ENCODE data around the gene ABTB2. TPM values are rescaled to one million over a fixed set of nuclear protein-coding genes. Genes with fewer than 3 reads are reported as not detected.

Gene ABTB2
- total RNA-seq, 2 experiments from 2014 or later: 1.2 TPM

GRCh38 chr11:34331329-34331728, 26.5 kb downstream of the ABTB2 start:
- POLR2A ChIA-PET: no interaction called here
- intact Hi-C loops (cut with DNase I, micrococcal nuclease): no loop called here
- no peak overlapping the region for H3K27ac Mint-ChIP-seq
- no peak overlapping the region for H3K4me3 Mint-ChIP-seq
- H3K36me3 Mint-ChIP-seq (ENCODE audit: low read depth): no peaks in the 10 kb centered on the region
- peaks cover 18% of the 10 kb centered on the region for H3K4me1 Mint-ChIP-seq
- H3K9me3 Mint-ChIP-seq (ENCODE audit: low read depth): no peaks in the 10 kb centered on the region
- DNase-seq: no peak
- peaks cover 13% of the 10 kb centered on the region for H3K27me3 Mint-ChIP-seq
- ATAC-seq: peak; percentile 30
- CTCF ChIA-PET: no interaction called here

- DNase-seq (no peak), ATAC-seq (no peak)
- Mint-ChIP-seq H3K4me3 (no peak overlapping the region), H3K27ac (no peak overlapping the region), H3K36me3 (ENCODE audit: low read depth) (no peaks in the 10 kb centered on the region), H3K4me1 (peaks cover 17% of the 10 kb centered on the region), H3K27me3 (peaks cover 13% of the 10 kb centered on the region), H3K9me3 (ENCODE audit: low read depth) (no peaks in the 10 kb centered on the region)
- POLR2A ChIA-PET: no interaction called here
- intact Hi-C loops (cut with DNase I, micrococcal nuclease): no loop called here
- CTCF ChIA-PET: no interaction called here
Observed at GRCh38 chr11:34330653-34331052, 27.2 kb downstream of the ABTB2 start.

DNA sequence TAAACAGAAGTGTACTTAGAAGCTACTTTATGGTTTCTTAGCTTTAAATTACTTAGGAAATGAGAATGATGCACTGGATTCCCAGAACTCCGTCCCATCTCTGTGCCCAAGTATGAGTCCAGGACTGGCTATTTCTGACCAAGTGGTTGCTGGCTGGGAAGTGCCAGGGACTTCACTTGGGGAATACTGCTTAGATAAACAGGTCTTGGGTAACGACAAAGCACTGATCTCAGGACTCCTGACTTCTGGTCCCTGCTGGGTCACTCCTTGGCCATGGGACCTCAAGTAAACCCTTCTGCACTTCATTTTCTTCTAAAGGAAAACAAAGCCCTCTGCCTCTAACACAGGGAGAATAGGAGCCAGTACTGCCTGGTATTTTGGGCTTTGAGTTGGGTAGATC, 27.9 kb downstream of the ABTB2 start:
- CTCF ChIA-PET: no interaction called here
- Mint-ChIP-seq H3K36me3 (ENCODE audit: low read depth) (no peaks in the 10 kb centered on the region), H3K4me3 (no peak overlapping the region), H3K27me3 (peaks cover 13% of the 10 kb centered on the region), H3K27ac (no peak overlapping the region), H3K9me3 (ENCODE audit: low read depth) (no peaks in the 10 kb centered on the region), H3K4me1 (peaks cover 9% of the 10 kb centered on the region)
- DNase-seq (no peak), ATAC-seq (no peak)
- POLR2A ChIA-PET: no interaction called here
- intact Hi-C loops (cut with DNase I, micrococcal nuclease): no loop called here

GRCh38 chr11:34328632-34328910, 29.2 kb downstream of the ABTB2 start:
- DNase-seq: no peak
- Mint-ChIP-seq H3K36me3 (ENCODE audit: low read depth) (no peaks in the 10 kb centered on the region), H3K27me3 (peaks cover 13% of the 10 kb centered on the region), H3K4me1 (no peaks in the 10 kb centered on the region), H3K4me3 (no peak overlapping the region), H3K27ac (no peak overlapping the region), H3K9me3 (ENCODE audit: low read depth) (no peaks in the 10 kb centered on the region)
- CTCF ChIA-PET: no interaction called here
- intact Hi-C loops (cut with DNase I, micrococcal nuclease): no loop called here
- no peak for ATAC-seq
- POLR2A ChIA-PET: no interaction called here

GRCh38 chr11:34327804-34328631, 29.8 kb downstream of the ABTB2 start:
- ChIA-PET POLR2A (no interaction called here), CTCF (no interaction called here)
- Mint-ChIP-seq H3K27me3 (peaks cover 11% of the 10 kb centered on the region), H3K27ac (no peak overlapping the region), H3K4me3 (no peak overlapping the region), H3K4me1 (no peaks in the 10 kb centered on the region), H3K36me3 (ENCODE audit: low read depth) (no peaks in the 10 kb centered on the region), H3K9me3 (ENCODE audit: low read depth) (no peaks in the 10 kb centered on the region)
- intact Hi-C loops (cut with DNase I, micrococcal nuclease): no loop called here
- ATAC-seq: no peak
- DNase-seq: no peak

DNA sequence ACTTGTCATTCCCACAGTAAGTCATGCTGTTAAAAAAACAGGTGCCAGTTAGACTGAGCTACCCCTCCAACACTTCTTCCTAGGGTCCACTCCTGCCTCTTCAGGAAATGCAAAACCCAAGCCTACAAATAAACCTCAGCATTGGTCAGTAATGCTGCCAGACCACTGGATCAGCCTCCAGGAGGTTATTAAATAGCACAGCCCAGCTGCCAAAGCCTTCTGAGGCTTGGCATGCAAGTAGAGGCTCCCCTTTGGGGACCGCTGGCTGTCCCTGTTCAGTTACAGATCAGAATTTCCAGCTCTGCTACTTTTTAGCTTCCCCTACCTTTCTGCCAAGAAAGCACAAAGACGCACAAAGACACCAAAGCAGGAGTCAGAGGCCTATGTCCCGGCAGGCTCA, 33.3 kb downstream of the ABTB2 start:
- Mint-ChIP-seq H3K36me3 (ENCODE audit: low read depth) (no peaks in the 10 kb centered on the region), H3K4me3 (no peak overlapping the region), H3K9me3 (ENCODE audit: low read depth) (no peaks in the 10 kb centered on the region), H3K27me3 (no peaks in the 10 kb centered on the region), H3K4me1 (no peaks in the 10 kb centered on the region), H3K27ac (no peak overlapping the region)
- DNase-seq: no peak
- ChIA-PET POLR2A (no interaction called here), CTCF (no interaction called here)
- no peak for ATAC-seq
- intact Hi-C loops (cut with DNase I, micrococcal nuclease): no loop called here

DNA sequence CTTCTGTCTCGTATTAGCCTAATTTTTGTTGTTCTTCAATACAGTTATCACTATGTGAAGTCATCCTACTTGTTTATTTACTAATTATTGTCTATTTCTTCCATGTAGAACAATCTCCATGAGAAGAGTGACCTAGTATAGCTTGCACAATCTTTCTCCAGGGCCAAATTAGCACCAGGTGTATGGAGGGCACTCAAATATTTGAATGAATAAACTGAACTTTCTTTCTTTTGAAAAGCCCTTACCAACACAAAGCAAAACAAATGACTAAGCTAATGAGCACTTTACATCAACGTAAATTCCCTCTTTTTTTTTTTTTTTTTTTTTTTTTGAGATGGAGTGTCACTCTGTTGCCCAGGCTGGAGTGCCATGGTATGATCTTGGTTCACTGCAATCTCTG, 34.2 kb downstream of the ABTB2 start:
- ATAC-seq: no peak
- CTCF ChIA-PET: no interaction called here
- H3K27ac Mint-ChIP-seq: no peak overlapping the region
- H3K36me3 Mint-ChIP-seq (ENCODE audit: low read depth): no peaks in the 10 kb centered on the region
- no peak overlapping the region for H3K4me3 Mint-ChIP-seq
- H3K27me3 Mint-ChIP-seq: no peaks in the 10 kb centered on the region
- H3K9me3 Mint-ChIP-seq (ENCODE audit: low read depth): no peaks in the 10 kb centered on the region
- DNase-seq: no peak
- intact Hi-C loops (cut with DNase I, micrococcal nuclease): no loop called here
- POLR2A ChIA-PET: no interaction called here
- no peaks in the 10 kb centered on the region for H3K4me1 Mint-ChIP-seq

DNA sequence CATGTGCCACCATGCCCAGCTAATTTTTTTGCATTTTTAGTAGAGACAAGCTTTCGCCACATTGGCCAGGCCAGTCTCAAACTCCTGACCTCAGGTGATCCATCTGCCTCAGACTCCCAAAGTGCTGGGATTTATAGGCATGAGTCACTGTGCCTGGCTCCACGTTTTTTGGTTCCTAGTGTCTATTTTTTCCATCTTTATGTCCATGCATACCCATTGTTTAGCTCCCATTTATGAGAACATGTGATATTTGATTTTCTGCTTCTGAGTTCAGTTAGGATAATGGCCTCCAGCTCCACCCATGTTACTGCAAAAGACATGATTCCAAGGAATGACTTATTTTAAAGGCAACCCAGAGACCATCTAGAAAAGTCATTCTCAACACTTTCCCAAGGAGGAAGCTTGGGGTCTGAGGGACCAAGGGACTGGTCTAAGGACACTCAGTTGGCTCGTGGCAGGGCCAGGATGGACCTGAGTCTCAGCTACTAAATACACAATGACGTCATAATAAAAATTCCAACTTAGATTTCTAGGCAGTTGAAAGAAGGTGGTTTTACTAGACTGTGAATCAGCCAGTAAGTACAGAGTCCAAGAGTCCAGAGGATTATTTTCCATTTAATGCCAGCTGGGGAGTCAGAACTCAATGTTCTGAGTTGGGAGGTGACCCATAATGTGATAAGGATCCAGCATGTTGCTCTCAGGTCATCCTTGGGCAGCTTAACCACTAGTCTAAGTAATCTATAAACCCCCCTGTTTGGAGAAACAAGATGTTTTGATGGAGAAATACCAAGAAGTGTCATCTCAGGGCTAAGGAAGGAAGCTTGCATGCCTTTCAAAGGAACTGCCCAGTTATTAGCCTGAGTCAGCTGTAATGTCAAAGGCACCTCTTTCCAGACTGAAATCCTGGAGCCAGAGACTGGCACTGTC, 39.4 kb downstream of the ABTB2 start:
- no peaks in the 10 kb centered on the region for H3K36me3 Mint-ChIP-seq (ENCODE audit: low read depth)
- DNase-seq (no peak), ATAC-seq (no peak)
- ChIA-PET POLR2A (no interaction called here), CTCF (interaction anchor here (0.9 to 1.1 kb wide), 3 partner anchors 20 to 487 kb away, joined by 3 read pairs; no protein-coding TSS in a partner anchor)
- H3K4me1 Mint-ChIP-seq: peaks cover under 1% of the 10 kb centered on the region
- no peak overlapping the region for H3K4me3 Mint-ChIP-seq
- H3K27me3 Mint-ChIP-seq: no peaks in the 10 kb centered on the region
- intact Hi-C loops (cut with DNase I, micrococcal nuclease): no loop called here
- no peak overlapping the region for H3K27ac Mint-ChIP-seq
- no peaks in the 10 kb centered on the region for H3K9me3 Mint-ChIP-seq (ENCODE audit: low read depth)

DNA sequence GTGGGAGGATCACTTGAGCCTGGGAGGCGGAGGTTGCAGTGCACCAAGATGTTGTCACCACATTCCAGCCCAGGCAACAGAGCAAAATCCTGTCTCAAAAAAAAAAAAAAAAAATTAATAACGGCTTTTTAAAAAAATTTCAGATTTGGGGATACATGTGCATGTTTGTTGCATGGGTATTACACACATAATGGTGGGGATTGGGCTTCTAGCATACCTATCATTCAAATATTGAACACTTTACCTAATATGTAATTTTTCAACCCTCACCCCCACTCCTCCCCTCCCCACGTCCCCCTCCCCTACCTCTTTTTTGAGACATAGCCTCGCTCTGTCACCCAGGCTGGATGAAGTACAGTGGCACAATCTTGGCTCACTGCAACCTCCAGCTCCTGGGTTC, 40.1 kb downstream of the ABTB2 start:
- Mint-ChIP-seq H3K4me1 (peaks cover 4% of the 10 kb centered on the region), H3K27ac (no peak overlapping the region), H3K27me3 (no peaks in the 10 kb centered on the region), H3K4me3 (no peak overlapping the region), H3K9me3 (ENCODE audit: low read depth) (no peaks in the 10 kb centered on the region), H3K36me3 (ENCODE audit: low read depth) (no peaks in the 10 kb centered on the region)
- ChIA-PET CTCF (interaction anchor here (0.9 to 1.1 kb wide), 2 partner anchors 19 to 487 kb away, joined by 3 read pairs; no protein-coding TSS in a partner anchor), POLR2A (no interaction called here)
- DNase-seq: no peak
- intact Hi-C loops (cut with DNase I, micrococcal nuclease): no loop called here
- ATAC-seq: no peak

DNA sequence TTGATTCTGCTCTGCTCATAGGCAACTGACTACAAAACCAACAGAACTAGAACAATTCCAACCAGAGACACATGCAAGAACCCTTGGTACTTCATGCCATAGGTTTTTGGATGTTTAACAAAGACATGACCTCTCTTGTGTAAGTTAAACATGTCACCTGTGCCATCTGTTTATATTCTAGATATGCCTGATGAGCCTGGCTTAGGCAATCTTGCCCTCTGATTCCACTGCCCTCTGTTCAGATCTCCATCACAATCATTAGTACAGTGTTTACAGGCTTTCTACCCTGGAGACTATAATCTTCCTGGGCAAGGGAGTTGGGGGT, 40.8 kb downstream of the ABTB2 start:
- POLR2A ChIA-PET: interaction anchor here (0.6 kb wide), 1 partner anchor 114 kb away, joined by 3 read pairs; no protein-coding TSS in a partner anchor
- Mint-ChIP-seq H3K9me3 (ENCODE audit: low read depth) (no peaks in the 10 kb centered on the region), H3K27ac (no peak overlapping the region), H3K4me1 (peaks cover 4% of the 10 kb centered on the region), H3K27me3 (no peaks in the 10 kb centered on the region), H3K4me3 (no peak overlapping the region), H3K36me3 (ENCODE audit: low read depth) (no peaks in the 10 kb centered on the region)
- ATAC-seq (no peak), DNase-seq (no peak)
- intact Hi-C loops (cut with DNase I, micrococcal nuclease): no loop called here
- CTCF ChIA-PET: no interaction called here

DNA sequence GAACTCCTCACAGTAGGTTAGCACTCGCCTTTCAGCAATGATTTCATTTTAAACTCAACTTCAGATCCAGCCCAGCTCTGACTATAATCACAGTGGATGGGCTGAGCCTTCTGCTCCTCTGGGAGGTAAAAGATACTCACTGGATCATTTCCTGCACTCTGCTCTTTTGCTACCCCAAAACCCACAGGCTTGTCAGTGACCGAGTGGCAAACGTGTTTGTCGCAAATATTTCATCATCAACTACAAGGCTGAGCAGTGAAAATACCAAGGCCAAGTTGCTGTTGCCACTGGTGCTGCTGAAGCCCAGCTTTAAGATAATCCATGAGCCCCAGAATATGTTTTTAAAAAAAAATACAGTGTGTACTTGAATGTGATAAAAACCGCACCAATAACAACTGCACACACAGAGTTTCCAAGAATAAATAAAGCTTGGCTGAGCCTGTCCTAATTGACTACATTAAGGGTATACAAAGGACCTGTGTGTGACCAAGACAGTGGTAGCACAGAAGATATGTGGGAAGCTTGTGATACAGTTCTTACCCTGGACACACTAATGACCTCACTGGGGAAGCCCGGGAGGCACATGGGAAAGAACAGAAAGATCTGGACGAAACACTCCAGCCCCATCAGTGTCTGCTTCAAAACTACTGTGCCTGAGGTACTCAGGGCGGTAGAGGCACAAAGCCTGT, 41.3 kb downstream of the ABTB2 start:
- DNase-seq (no peak), ATAC-seq (no peak)
- Mint-ChIP-seq H3K27me3 (no peaks in the 10 kb centered on the region), H3K9me3 (ENCODE audit: low read depth) (no peaks in the 10 kb centered on the region), H3K36me3 (ENCODE audit: low read depth) (no peaks in the 10 kb centered on the region), H3K4me3 (no peak overlapping the region), H3K27ac (no peak overlapping the region), H3K4me1 (peaks cover 4% of the 10 kb centered on the region)
- CTCF ChIA-PET: interaction anchor here (1.1 kb wide), 1 partner anchor 142 kb away, joined by 5 read pairs; no protein-coding TSS in a partner anchor
- POLR2A ChIA-PET: interaction anchor here (0.6 kb wide), 1 partner anchor 115 kb away, joined by 3 read pairs; no protein-coding TSS in a partner anchor
- intact Hi-C loops (cut with DNase I, micrococcal nuclease): no loop called here

DNA sequence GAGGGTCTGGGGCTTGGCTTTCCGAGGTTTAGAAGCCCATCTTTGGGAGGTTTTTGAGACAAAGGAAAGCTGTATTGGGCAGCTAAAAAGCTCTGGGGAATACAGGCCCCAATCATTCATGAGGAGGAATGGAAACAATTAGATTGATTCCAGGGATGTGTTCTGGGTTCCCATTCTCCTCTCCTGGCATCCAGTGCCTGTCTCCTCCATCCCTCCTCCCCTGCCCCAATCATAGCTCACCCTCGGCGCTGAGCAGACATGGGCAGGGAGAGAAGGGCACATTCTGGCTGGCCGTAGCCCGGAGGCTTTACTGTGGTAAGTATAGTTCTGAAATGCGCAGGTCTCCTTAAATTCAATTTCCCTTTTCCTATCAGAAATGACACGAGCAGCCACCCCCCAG, 42.4 kb downstream of the ABTB2 start:
- Mint-ChIP-seq H3K4me1 (peaks cover 4% of the 10 kb centered on the region), H3K27me3 (no peaks in the 10 kb centered on the region), H3K36me3 (ENCODE audit: low read depth) (no peaks in the 10 kb centered on the region), H3K9me3 (ENCODE audit: low read depth) (no peaks in the 10 kb centered on the region), H3K27ac (no peak overlapping the region), H3K4me3 (no peak overlapping the region)
- intact Hi-C loops (cut with DNase I, micrococcal nuclease): no loop called here
- ATAC-seq (no peak), DNase-seq (no peak)
- POLR2A ChIA-PET: no interaction called here
- CTCF ChIA-PET: no interaction called here
